ENCODE data around the gene PFDN1.

The PFDN1 gene

GRCh38 chr5:140267201-140267540 is 35.7 kb downstream of the PFDN1 start:
- no peaks in the 10 kb centered on the region for H3K36me3 ChIP-seq (ENCODE audit: control insufficient read depth, low read depth, low read length)
- H3K27me3 ChIP-seq (ENCODE audit: control insufficient read depth, insufficient read depth, low read length) = no peaks in the 10 kb centered on the region
- no peak overlapping the region for H3K9ac ChIP-seq (ENCODE audit: low read length)
- H3K9me3 ChIP-seq (ENCODE audit: control insufficient read depth, low read depth, low read length) = no peaks in the 10 kb centered on the region
- no peak overlapping the region for H3K4me3 ChIP-seq (ENCODE audit: low read length)
- H3K4me1 ChIP-seq (ENCODE audit: control insufficient read depth, low read depth, low read length) = no peaks in the 10 kb centered on the region
- no peak overlapping the region for H3K27ac ChIP-seq (ENCODE audit: low read length)

- H3K9me3 ChIP-seq (ENCODE audit: control insufficient read depth, low read depth, low read length) = no peaks in the 10 kb centered on the region
- no peak overlapping the region for H3K4me3 ChIP-seq (ENCODE audit: low read length)
- no peak overlapping the region for H3K9ac ChIP-seq (ENCODE audit: low read length)
- H3K36me3 ChIP-seq (ENCODE audit: control insufficient read depth, low read depth, low read length) = no peaks in the 10 kb centered on the region
- no peaks in the 10 kb centered on the region for H3K27me3 ChIP-seq (ENCODE audit: control insufficient read depth, insufficient read depth, low read length)
- no peak overlapping the region for H3K27ac ChIP-seq (ENCODE audit: low read length)
- H3K4me1 ChIP-seq (ENCODE audit: control insufficient read depth, low read depth, low read length) = no peaks in the 10 kb centered on the region
Measured at GRCh38 chr5:140266471-140267200, 36.3 kb downstream of the PFDN1 start.

DNA sequence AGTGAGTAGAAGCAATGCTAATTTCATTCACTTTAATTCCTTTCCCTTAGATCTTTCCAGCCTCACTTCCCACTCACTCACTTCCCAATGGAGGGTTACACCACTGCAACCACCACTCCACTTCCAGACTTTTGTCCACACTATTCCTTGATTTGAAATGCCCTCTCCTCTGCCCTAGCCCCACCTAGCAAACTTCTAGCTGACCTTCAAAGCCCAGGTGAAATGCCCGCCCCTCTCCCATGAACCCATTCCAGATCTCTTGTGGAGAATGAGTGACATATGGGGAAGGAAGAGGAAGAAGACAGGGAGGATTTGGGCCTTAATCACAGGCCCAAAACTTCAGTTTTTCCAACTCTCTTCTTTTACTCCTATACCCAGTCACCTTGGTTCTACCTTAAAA is 37.1 kb downstream of the PFDN1 start:
- Histone ChIP-seq H3K36me3 (ENCODE audit: control insufficient read depth, low read depth, low read length) (no peaks in the 10 kb centered on the region), H3K4me1 (ENCODE audit: control insufficient read depth, low read depth, low read length) (no peaks in the 10 kb centered on the region), H3K4me3 (ENCODE audit: low read length) (no peak overlapping the region), H3K9ac (ENCODE audit: low read length) (no peak overlapping the region), H3K27ac (ENCODE audit: low read length) (no peak overlapping the region), H3K27me3 (ENCODE audit: control insufficient read depth, insufficient read depth, low read length) (no peaks in the 10 kb centered on the region), H3K9me3 (ENCODE audit: control insufficient read depth, low read depth, low read length) (no peaks in the 10 kb centered on the region)

GRCh38 chr5:140262839-140263238 is 40.1 kb downstream of the PFDN1 start:
- Histone ChIP-seq H3K36me3 (ENCODE audit: control insufficient read depth, low read depth, low read length) (no peaks in the 10 kb centered on the region), H3K4me3 (ENCODE audit: low read length) (no peak overlapping the region), H3K27ac (ENCODE audit: low read length) (no peak overlapping the region), H3K4me1 (ENCODE audit: control insufficient read depth, low read depth, low read length) (no peaks in the 10 kb centered on the region), H3K27me3 (ENCODE audit: control insufficient read depth, insufficient read depth, low read length) (no peaks in the 10 kb centered on the region), H3K9ac (ENCODE audit: low read length) (no peak overlapping the region), H3K9me3 (ENCODE audit: control insufficient read depth, low read depth, low read length) (no peaks in the 10 kb centered on the region)

GRCh38 chr5:140262221-140262620 is 40.7 kb downstream of the PFDN1 start:
- Histone ChIP-seq H3K4me1 (ENCODE audit: control insufficient read depth, low read depth, low read length) (no peaks in the 10 kb centered on the region), H3K27ac (ENCODE audit: low read length) (no peak overlapping the region), H3K27me3 (ENCODE audit: control insufficient read depth, insufficient read depth, low read length) (no peaks in the 10 kb centered on the region), H3K9me3 (ENCODE audit: control insufficient read depth, low read depth, low read length) (no peaks in the 10 kb centered on the region), H3K4me3 (ENCODE audit: low read length) (no peak overlapping the region), H3K9ac (ENCODE audit: low read length) (no peak overlapping the region), H3K36me3 (ENCODE audit: control insufficient read depth, low read depth, low read length) (no peaks in the 10 kb centered on the region)

GRCh38 chr5:140261403-140262171 is 41.3 kb downstream of the PFDN1 start:
- Histone ChIP-seq H3K9ac (ENCODE audit: low read length) (no peak overlapping the region), H3K4me3 (ENCODE audit: low read length) (no peak overlapping the region), H3K4me1 (ENCODE audit: control insufficient read depth, low read depth, low read length) (no peaks in the 10 kb centered on the region), H3K36me3 (ENCODE audit: control insufficient read depth, low read depth, low read length) (no peaks in the 10 kb centered on the region), H3K9me3 (ENCODE audit: control insufficient read depth, low read depth, low read length) (no peaks in the 10 kb centered on the region), H3K27me3 (ENCODE audit: control insufficient read depth, insufficient read depth, low read length) (no peaks in the 10 kb centered on the region), H3K27ac (ENCODE audit: low read length) (no peak overlapping the region)

GRCh38 chr5:140260089-140260656 is 42.7 kb downstream of the PFDN1 start:
- H3K27me3 ChIP-seq (ENCODE audit: control insufficient read depth, insufficient read depth, low read length) = no peaks in the 10 kb centered on the region
- no peak overlapping the region for H3K9ac ChIP-seq (ENCODE audit: low read length)
- no peak overlapping the region for H3K4me3 ChIP-seq (ENCODE audit: low read length)
- no peak overlapping the region for H3K27ac ChIP-seq (ENCODE audit: low read length)
- H3K4me1 ChIP-seq (ENCODE audit: control insufficient read depth, low read depth, low read length) = no peaks in the 10 kb centered on the region
- no peaks in the 10 kb centered on the region for H3K9me3 ChIP-seq (ENCODE audit: control insufficient read depth, low read depth, low read length)
- no peaks in the 10 kb centered on the region for H3K36me3 ChIP-seq (ENCODE audit: control insufficient read depth, low read depth, low read length)

- Histone ChIP-seq H3K36me3 (ENCODE audit: control insufficient read depth, low read depth, low read length) (no peaks in the 10 kb centered on the region), H3K9ac (ENCODE audit: low read length) (no peak overlapping the region), H3K9me3 (ENCODE audit: control insufficient read depth, low read depth, low read length) (no peaks in the 10 kb centered on the region), H3K4me3 (ENCODE audit: low read length) (no peak overlapping the region), H3K4me1 (ENCODE audit: control insufficient read depth, low read depth, low read length) (no peaks in the 10 kb centered on the region), H3K27ac (ENCODE audit: low read length) (no peak overlapping the region), H3K27me3 (ENCODE audit: control insufficient read depth, insufficient read depth, low read length) (no peaks in the 10 kb centered on the region)
Measured at GRCh38 chr5:140259500-140259899, 43.4 kb downstream of the PFDN1 start.

- Histone ChIP-seq H3K27ac (ENCODE audit: low read length) (no peak overlapping the region), H3K9ac (ENCODE audit: low read length) (no peak overlapping the region), H3K9me3 (ENCODE audit: control insufficient read depth, low read depth, low read length) (no peaks in the 10 kb centered on the region)
Measured at GRCh38 chr5:140258873-140259272, 44.0 kb downstream of the PFDN1 start.

DNA sequence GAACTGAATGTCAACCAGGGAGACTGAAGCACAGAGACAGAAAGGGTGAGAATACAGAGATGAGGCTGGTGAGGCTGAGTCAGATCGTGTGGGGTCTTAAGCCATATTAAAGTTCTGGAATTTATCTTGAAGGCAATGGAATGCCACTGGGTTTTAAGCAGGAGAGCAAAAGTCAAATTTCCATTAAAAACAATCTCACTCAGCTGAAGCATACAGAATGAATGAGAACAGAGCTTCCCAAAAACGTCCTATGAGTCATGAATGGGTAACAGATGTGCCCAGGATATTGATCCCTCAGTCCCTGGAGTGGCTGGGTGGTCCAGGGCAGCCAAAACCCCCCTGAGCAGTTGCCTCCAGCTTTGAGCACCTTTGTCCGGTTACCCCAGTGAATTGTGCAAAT is 44.9 kb downstream of the PFDN1 start:
- no peak overlapping the region for H3K9ac ChIP-seq (ENCODE audit: low read length)
- H3K27me3 ChIP-seq (ENCODE audit: control insufficient read depth, insufficient read depth, low read length) = no peaks in the 10 kb centered on the region
- H3K9me3 ChIP-seq (ENCODE audit: control insufficient read depth, low read depth, low read length) = no peaks in the 10 kb centered on the region
- no peaks in the 10 kb centered on the region for H3K4me1 ChIP-seq (ENCODE audit: control insufficient read depth, low read depth, low read length)
- no peak overlapping the region for H3K4me3 ChIP-seq (ENCODE audit: low read length)
- H3K27ac ChIP-seq (ENCODE audit: low read length) = no peak overlapping the region
- no peaks in the 10 kb centered on the region for H3K36me3 ChIP-seq (ENCODE audit: control insufficient read depth, low read depth, low read length)

More at GRCh38 chr5:140258873-140259272, 44.0 kb downstream of the PFDN1 start:
- no peaks in the 10 kb centered on the region for H3K36me3 ChIP-seq (ENCODE audit: control insufficient read depth, low read depth, low read length)
- H3K4me1 ChIP-seq (ENCODE audit: control insufficient read depth, low read depth, low read length) = no peaks in the 10 kb centered on the region
- no peak overlapping the region for H3K4me3 ChIP-seq (ENCODE audit: low read length)
- H3K27me3 ChIP-seq (ENCODE audit: control insufficient read depth, insufficient read depth, low read length) = no peaks in the 10 kb centered on the region

GRCh38 chr5:140256726-140257125 is 46.2 kb downstream of the PFDN1 start:
- Histone ChIP-seq H3K36me3 (ENCODE audit: control insufficient read depth, low read depth, low read length) (no peaks in the 10 kb centered on the region), H3K9ac (ENCODE audit: low read length) (no peak overlapping the region), H3K4me3 (ENCODE audit: low read length) (no peak overlapping the region), H3K27ac (ENCODE audit: low read length) (no peak overlapping the region), H3K9me3 (ENCODE audit: control insufficient read depth, low read depth, low read length) (no peaks in the 10 kb centered on the region), H3K4me1 (ENCODE audit: control insufficient read depth, low read depth, low read length) (no peaks in the 10 kb centered on the region), H3K27me3 (ENCODE audit: control insufficient read depth, insufficient read depth, low read length) (no peaks in the 10 kb centered on the region)

Measured in iPS-18a (cell line).